OCI-LY7 (cell line): ENCODE results near the gene ERMN. TPM values are rescaled to one million over a fixed set of nuclear protein-coding genes. Genes with fewer than 3 reads are reported as not detected.

Experiments
- BruUV-seq: library from RNA; stranded (reverse); fragments of 400-500 nt; replicated peaks from 2 replicates; lab custom pipeline; 2021; lab: Mats Ljungman, UMichigan
- CTCF ChIA-PET: fragments of 300-600 bp; sonication (Branson Sonifier 250); formaldehyde crosslinking; loops from one replicate; lab custom pipeline; 2022; ENCODE audit warnings: antibody characterized with exemption; ENCODE audit not compliant: unreplicated experiment; lab: Charles Lee
- POLR2A ChIA-PET: fragments of 300-600 bp; sonication (Branson Sonifier 250); formaldehyde crosslinking; loops from one replicate; lab custom pipeline; 2022; ENCODE audit warnings: antibody characterized with exemption; lab: Charles Lee
- DNase-seq: peaks from one replicate; pipeline ENCODE4 v3.0.0-alpha.2; 2015; ENCODE audit warnings: low spot score
- H2AFZ ChIP-seq: fragments of 200-600 bp; sonication (generic), shearing (Covaris generic); 2 replicates; pipeline ENCODE4 v1.6.1; 2014; ENCODE audit warnings: mild to moderate bottlenecking, antibody characterized with exemption, low read length, moderate library complexity
- H3K27ac ChIP-seq: fragments of 200-600 bp; sonication (generic); 2 replicates; pipeline ENCODE4 v1.5.1; 2014; ENCODE audit warnings: mixed run types, low read depth, mild to moderate bottlenecking, moderate library complexity, low read length, inconsistent platforms; ENCODE audit not compliant: poor library complexity, severe bottlenecking
- H3K36me3 ChIP-seq: fragments of 200-600 bp; sonication (generic); 2 replicates; pipeline ENCODE4 v1.6.1; 2014; ENCODE audit warnings: mild to moderate bottlenecking, antibody characterized with exemption, low read length, moderate library complexity, mixed read lengths; ENCODE audit not compliant: insufficient read depth
- H3K4me1 ChIP-seq: fragments of 200-600 bp; sonication (generic); 2 replicates; pipeline ENCODE4 v1.5.1; 2014; ENCODE audit warnings: mild to moderate bottlenecking, low read length; ENCODE audit not compliant: insufficient read depth, poor library complexity, severe bottlenecking
- H3K4me2 ChIP-seq: fragments of 200-600 bp; sonication (generic); 2 replicates; pipeline ENCODE4 v1.6.1; 2014; ENCODE audit warnings: mild to moderate bottlenecking, low read length
- H3K4me3 ChIP-seq: fragments of 200-600 bp; sonication (generic); 2 replicates; pipeline ENCODE4 v1.5.1; 2014; ENCODE audit warnings: mild to moderate bottlenecking, low read depth, low read length; ENCODE audit not compliant: poor library complexity, severe bottlenecking
- H3K79me2 ChIP-seq: fragments of 200-600 bp; sonication (generic); 2 replicates; pipeline ENCODE4 v1.6.1; 2016; ENCODE audit warnings: low read depth, mild to moderate bottlenecking, low read length, moderate library complexity, mixed read lengths; ENCODE audit not compliant: insufficient read depth
- H3K9me2 ChIP-seq: fragments of 200-600 bp; sonication (generic); 2 replicates; pipeline ENCODE4 v1.6.1; 2016; ENCODE audit warnings: mild to moderate bottlenecking, low read length, mixed read lengths; ENCODE audit not compliant: insufficient read depth
- H3K9me3 ChIP-seq: fragments of 200-600 bp; sonication (generic); 2 replicates; pipeline ENCODE4 v1.6.1; 2014; ENCODE audit warnings: mild to moderate bottlenecking, mixed run types, low read length, mixed read lengths
- H4K20me1 ChIP-seq: fragments of 200-600 bp; sonication (generic); 2 replicates; pipeline ENCODE4 v1.6.1; 2014; ENCODE audit warnings: mild to moderate bottlenecking, antibody characterized with exemption, low read length, moderate library complexity, mixed read lengths; ENCODE audit not compliant: insufficient read depth
- CTCF ChIP-seq: fragments of 200-600 bp; sonication (generic); conservative IDR thresholded peaks from 2 replicates; pipeline ENCODE4 v1.5.1; 2014; ENCODE audit warnings: mild to moderate bottlenecking, antibody characterized with exemption, low read length, moderate library complexity, mixed read lengths
- EZH2phosphoT487 ChIP-seq: fragments of 200-600 bp; sonication (generic); IDR thresholded peaks from 2 replicates; pipeline ENCODE4 v1.6.1; 2018; ENCODE audit warnings: low read depth, borderline replicate concordance, mild to moderate bottlenecking, mixed run types, antibody characterized with exemption, low read length, moderate library complexity, mixed read lengths
- intact Hi-C: fragments of 100-400 bp; cut with micrococcal nuclease; formaldehyde crosslinking; loops from one replicate; pipeline ENCODE4 v1.10.0; 2022; ENCODE audit not compliant: unreplicated experiment
- total RNA-seq, 2 experiments: library from RNA; depleted of rRNA in 1 of 2; stranded (reverse); fragments of >200 nt in 1 of 2; shearing (Covaris generic) in 1 of 2; gene quantifications; 2 replicates each; pipeline ENCODE4 v1.2.3, GENCODE V29; 2014 to 2022

The ERMN gene
- total RNA-seq, 2 experiments from 2014 or later: 2.1 to 2.2 TPM

- DNase-seq: no peak
- H4K20me1 ChIP-seq: no peaks in the 10 kb centered on the region
- BruUV-seq: no TSS peak
- ChIA-PET POLR2A (no interaction called here), CTCF (no interaction called here)
- TF ChIP-seq CTCF (no peak), EZH2phosphoT487 (no peak)
- H3K79me2 ChIP-seq: no peaks in the 10 kb centered on the region
- no peak overlapping the region for H2AFZ ChIP-seq
- H3K36me3 ChIP-seq: no peaks in the 10 kb centered on the region; the same call in 1 of the 2 replicates
- H3K4me3 ChIP-seq: no peak overlapping the region
- intact Hi-C loops: no loop called here
- peaks cover 13% of the 10 kb centered on the region for H3K4me1 ChIP-seq
- peaks cover 6% of the 10 kb centered on the region; the same call in 1 of the 2 replicates for H3K9me3 ChIP-seq
- H3K27ac ChIP-seq: no peak overlapping the region
- no peak overlapping the region for H3K4me2 ChIP-seq
- no peaks in the 10 kb centered on the region for H3K9me2 ChIP-seq
These were observed 42.1 kb upstream of the ERMN start for GRCh38 chr2:157367704-157368103.

GRCh38 chr2:157364257-157364974, 38.8 kb upstream of the ERMN start:
- H4K20me1 ChIP-seq: no peaks in the 10 kb centered on the region
- H3K36me3 ChIP-seq: no peaks in the 10 kb centered on the region; the same call in 1 of the 2 replicates
- H3K9me2 ChIP-seq: no peaks in the 10 kb centered on the region
- BruUV-seq: no TSS peak
- H3K79me2 ChIP-seq: no peaks in the 10 kb centered on the region
- ChIA-PET POLR2A (interaction anchor here (0.5 to 1.3 kb wide), 6 partner anchors 9 to 487 kb away, joined by 3 to 5 read pairs (median 3); partner anchors contain the start of genes CYTIP and ERMN), CTCF (no interaction called here)
- peak overlapping the region; percentile 39; the same call in 1 of the 2 replicates for H2AFZ ChIP-seq
- H3K4me1 ChIP-seq: peaks cover 13% of the 10 kb centered on the region
- H3K4me3 ChIP-seq: no peak overlapping the region
- peak; percentile 39 for DNase-seq
- peaks cover 21% of the 10 kb centered on the region; the same call in 1 of the 2 replicates for H3K9me3 ChIP-seq
- TF ChIP-seq EZH2phosphoT487 (no peak), CTCF (no peak)
- H3K4me2 ChIP-seq: peak overlapping the region; percentile 55
- intact Hi-C loops: no loop called here
- no peak overlapping the region for H3K27ac ChIP-seq
